Nephron progenitor cell (in vitro differentiated cells): ENCODE results near the gene C9orf50.

Source experiments
- DNase-seq: peaks from one replicate; pipeline ENCODE4 v3.0.0; 2021
- H3K27ac Mint-ChIP-seq: 2 replicates; pipeline ENCODE4 v1.8.0; 2021; ENCODE audit warnings: mild to moderate bottlenecking, moderate library complexity, mixed read lengths
- H3K27me3 Mint-ChIP-seq: 2 replicates; pipeline ENCODE4 v1.8.0; 2021; ENCODE audit warnings: mild to moderate bottlenecking, low read depth, mixed read lengths; ENCODE audit not compliant: poor library complexity
- H3K36me3 Mint-ChIP-seq: 2 replicates; pipeline ENCODE4 v1.8.0; 2021; ENCODE audit warnings: low read depth, mixed read lengths
- H3K4me1 Mint-ChIP-seq: 2 replicates; pipeline ENCODE4 v1.8.0; 2021; ENCODE audit warnings: mixed read lengths
- H3K4me3 Mint-ChIP-seq: 2 replicates; pipeline ENCODE4 v1.8.0; 2021; ENCODE audit warnings: mild to moderate bottlenecking, moderate library complexity, mixed read lengths
- H3K9me3 Mint-ChIP-seq: 2 replicates; pipeline ENCODE4 v1.8.0; 2021; ENCODE audit warnings: mild to moderate bottlenecking, moderate library complexity, mixed read lengths
- CTCF ChIP-seq: fragments of 200-600 bp; sonication (generic); IDR thresholded peaks from 2 replicates; pipeline ENCODE4 v1.5.0; 2021; ENCODE audit warnings: antibody characterized with exemption

C9orf50 gene

GRCh38 chr9:129631674-129632129 is 10.8 kb upstream of the C9orf50 start:
- DNase-seq = no peak
- H3K4me3 Mint-ChIP-seq = no peak overlapping the region

GRCh38 chr9:129630967-129631673 is 10.2 kb upstream of the C9orf50 start:
- Mint-ChIP-seq H3K27ac (peak overlapping the region; percentile 97), H3K4me3 (peak overlapping the region; percentile 28), H3K36me3 (peaks cover 31% of the 10 kb centered on the region), H3K9me3 (no peaks in the 10 kb centered on the region), H3K4me1 (peaks cover 65% of the 10 kb centered on the region), H3K27me3 (no peaks in the 10 kb centered on the region)
- DNase-seq = no peak
- TF ChIP-seq CTCF = no peak

More at GRCh38 chr9:129631674-129632129, 10.8 kb upstream of the C9orf50 start:
- peak overlapping the region; percentile 97 for H3K27ac Mint-ChIP-seq
- H3K36me3 Mint-ChIP-seq = peaks cover 31% of the 10 kb centered on the region
- no peaks in the 10 kb centered on the region for H3K9me3 Mint-ChIP-seq
- peaks cover 61% of the 10 kb centered on the region for H3K4me1 Mint-ChIP-seq
- no peaks in the 10 kb centered on the region for H3K27me3 Mint-ChIP-seq
- TF ChIP-seq CTCF = no peak

GRCh38 chr9:129629251-129629820 is 8.4 kb upstream of the C9orf50 start:
- Mint-ChIP-seq H3K36me3 (peaks cover 19% of the 10 kb centered on the region), H3K27ac (no peak overlapping the region), H3K9me3 (no peaks in the 10 kb centered on the region), H3K27me3 (no peaks in the 10 kb centered on the region), H3K4me3 (peak overlapping the region; percentile 20), H3K4me1 (peaks cover 67% of the 10 kb centered on the region)
- no peak for TF ChIP-seq CTCF
- no peak for DNase-seq

- H3K36me3 Mint-ChIP-seq = peaks cover 14% of the 10 kb centered on the region
- no peaks in the 10 kb centered on the region for H3K9me3 Mint-ChIP-seq
- no peaks in the 10 kb centered on the region for H3K27me3 Mint-ChIP-seq
- H3K27ac Mint-ChIP-seq = no peak overlapping the region
- H3K4me1 Mint-ChIP-seq = peaks cover 71% of the 10 kb centered on the region
- TF ChIP-seq CTCF = no peak
- H3K4me3 Mint-ChIP-seq = no peak overlapping the region
- no peak for DNase-seq
Measured at GRCh38 chr9:129628709-129629108, 7.8 kb upstream of the C9orf50 start.

GRCh38 chr9:129627556-129628440 is 6.9 kb upstream of the C9orf50 start:
- H3K4me1 Mint-ChIP-seq = peaks cover 71% of the 10 kb centered on the region
- no peak for TF ChIP-seq CTCF
- peaks cover 14% of the 10 kb centered on the region for H3K36me3 Mint-ChIP-seq
- peak overlapping the region; percentile 83 for H3K4me3 Mint-ChIP-seq
- DNase-seq = no peak
- H3K9me3 Mint-ChIP-seq = no peaks in the 10 kb centered on the region
- H3K27ac Mint-ChIP-seq = peak overlapping the region; percentile 64
- peaks cover 3% of the 10 kb centered on the region for H3K27me3 Mint-ChIP-seq
